K562 (cell line): Measurements from ENCODE around the gene FAM174C. TPM values are rescaled to one million over a fixed set of nuclear protein-coding genes. Genes with fewer than 3 reads are reported as not detected.

Experiments used
- CBFA2T2 ChIP-seq: fragments of 450-650 bp; conservative IDR thresholded peaks from 2 replicates; pipeline ENCODE4 v1.6.1; 2017; ENCODE audit warnings: mild to moderate bottlenecking
- GATA2 ChIP-seq: sonication (generic); formaldehyde crosslinking; IDR thresholded peaks from 2 replicates; pipeline ENCODE4 v1.4.0; 2020; ENCODE audit warnings: mild to moderate bottlenecking, missing genetic modification reagents
- HMBOX1 ChIP-seq: sonication (generic); IDR thresholded peaks from 2 replicates; pipeline ENCODE4 v1.6.1; 2016
- NFRKB ChIP-seq: fragments of 450-650 bp; IDR thresholded peaks from 2 replicates; pipeline ENCODE4 v1.6.1; 2016; ENCODE audit warnings: low read depth
- POLR3A ChIP-seq: IDR thresholded peaks from 2 replicates; pipeline ENCODE4 v1.6.1; 2011; ENCODE audit warnings: borderline replicate concordance, mild to moderate bottlenecking, moderate library complexity; ENCODE audit not compliant: insufficient read length, insufficient read depth; ENCODE audit errors: extremely low read depth
- SRF ChIP-seq, 2 experiments: fragments of 250-450, 450-650 bp in 1 of 2; sonication (Bioruptor Pico) in 1 of 2; sonication (generic) in 1 of 2; formaldehyde crosslinking; IDR thresholded peaks; 2 replicates each; pipeline versions ENCODE4 v1.5.0 to v1.5.1; 2020 to 2022; ENCODE audit warnings: mild to moderate bottlenecking in 1 of 2, missing genetic modification reagents in 1 of 2
- TRIM24 ChIP-seq, 2 experiments: fragments of 450-650 bp; IDR thresholded peaks; 2 replicates each; pipeline ENCODE4 v1.6.1; 2016
- ZBTB17 ChIP-seq: fragments of 450-650 bp; formaldehyde crosslinking; IDR thresholded peaks from 2 replicates; pipeline ENCODE4 v1.4.0; 2020; ENCODE audit warnings: mild to moderate bottlenecking
- ZNF609 ChIP-seq: sonication (generic); formaldehyde crosslinking; IDR thresholded peaks from 2 replicates; pipeline ENCODE4 v1.8.1; 2023; ENCODE audit warnings: missing genetic modification reagents, mild to moderate bottlenecking, borderline replicate concordance
- ZNF696 ChIP-seq: fragments of 250-450 bp; sonication (Bioruptor Pico); conservative IDR thresholded peaks from 2 replicates; pipeline ENCODE4 v1.4.0; 2020; ENCODE audit warnings: mild to moderate bottlenecking, moderate library complexity
- polyA plus RNA-seq, 8 experiments: library from polyadenylated mRNA; depleted of rRNA in 4 of 8; stranded (reverse) in 5 of 8; unstranded in 3 of 8; fragments of >200 nt; fragmentation: Nextera tagmentation in 2 of 8; fragmentation: Illumina TruSeq in 1 of 8; extraction: Ambion mirVana in 2 of 8; extraction: Trizol in 1 of 8; gene quantifications; 2 replicates each; pipeline versions ENCODE4 v1.2.1 to v1.2.3, GENCODE V29; 2011 to 2014; ENCODE audit warnings: inconsistent platforms in 1 of 8, missing spikeins in 1 of 8
- total RNA-seq, 7 experiments: library from RNA; depleted of rRNA in 6 of 7; stranded (reverse); fragments of >200 nt in 6 of 7; fragmentation: Illumina TruSeq in 2 of 7; extraction: Trizol in 2 of 7; gene quantifications; 2 replicates each; pipeline versions ENCODE4 v1.2.1 to v1.2.3, GENCODE V29; 2011 to 2021; ENCODE audit warnings: low replicate concordance in 1 of 7
- TF ChIP-seq, protein P1 (sequence below), 3 experiments: fragments of 200-800 bp in 1 of 3; fragments of 250-450 bp in 1 of 3; fragments of 450-650 bp in 1 of 3; sonication (Bioruptor Pico) in 1 of 3; sonication (Bioruptor generic) in 1 of 3; formaldehyde crosslinking in 1 of 3; IDR thresholded peaks; 2 replicates each; pipeline versions ENCODE4 v1.6.1 to v1.8.0; 2016 to 2022; ENCODE audit warnings: mild to moderate bottlenecking in 2 of 3, missing genetic modification characterization in 2 of 3, missing compliant biosample characterization in 1 of 3, moderate library complexity in 1 of 3

Gene FAM174C
- total and polyA plus RNA-seq, 9 of the 15 experiments (the other 6 are each of a cell fraction or from before 2014, with no cell fraction given), result 0.66 to 89.6 (median 20.3) TPM

DNA sequence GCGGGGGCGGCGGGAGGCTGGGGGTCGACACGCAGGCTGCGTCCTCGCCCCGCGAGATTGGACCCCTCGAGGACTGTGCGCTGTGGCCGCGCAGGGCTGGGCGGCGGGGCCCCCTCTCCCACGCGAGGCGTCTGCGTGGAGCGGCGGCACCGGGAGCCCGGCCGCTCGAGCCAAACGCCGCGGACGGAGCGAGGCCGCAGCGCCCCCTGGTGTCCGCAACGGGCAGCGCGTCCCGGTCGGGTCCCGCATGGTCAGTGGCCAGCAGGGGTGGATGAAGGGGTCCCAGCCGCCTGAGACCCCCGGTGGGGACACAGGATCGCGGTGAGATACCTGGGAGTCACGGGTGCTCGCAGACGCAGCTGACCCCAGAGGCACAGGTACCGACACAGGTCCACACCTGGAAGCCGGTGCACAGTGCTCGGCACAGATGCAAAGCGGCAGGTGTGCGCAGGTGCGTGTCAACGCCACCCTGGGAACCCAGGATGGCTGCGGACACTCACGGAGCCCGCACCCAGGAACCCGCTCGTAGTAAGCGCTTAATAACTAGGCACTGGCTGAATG lies 8.3 kb upstream of the FAM174C start (continued):
- TF ChIP-seq, protein P1, sequence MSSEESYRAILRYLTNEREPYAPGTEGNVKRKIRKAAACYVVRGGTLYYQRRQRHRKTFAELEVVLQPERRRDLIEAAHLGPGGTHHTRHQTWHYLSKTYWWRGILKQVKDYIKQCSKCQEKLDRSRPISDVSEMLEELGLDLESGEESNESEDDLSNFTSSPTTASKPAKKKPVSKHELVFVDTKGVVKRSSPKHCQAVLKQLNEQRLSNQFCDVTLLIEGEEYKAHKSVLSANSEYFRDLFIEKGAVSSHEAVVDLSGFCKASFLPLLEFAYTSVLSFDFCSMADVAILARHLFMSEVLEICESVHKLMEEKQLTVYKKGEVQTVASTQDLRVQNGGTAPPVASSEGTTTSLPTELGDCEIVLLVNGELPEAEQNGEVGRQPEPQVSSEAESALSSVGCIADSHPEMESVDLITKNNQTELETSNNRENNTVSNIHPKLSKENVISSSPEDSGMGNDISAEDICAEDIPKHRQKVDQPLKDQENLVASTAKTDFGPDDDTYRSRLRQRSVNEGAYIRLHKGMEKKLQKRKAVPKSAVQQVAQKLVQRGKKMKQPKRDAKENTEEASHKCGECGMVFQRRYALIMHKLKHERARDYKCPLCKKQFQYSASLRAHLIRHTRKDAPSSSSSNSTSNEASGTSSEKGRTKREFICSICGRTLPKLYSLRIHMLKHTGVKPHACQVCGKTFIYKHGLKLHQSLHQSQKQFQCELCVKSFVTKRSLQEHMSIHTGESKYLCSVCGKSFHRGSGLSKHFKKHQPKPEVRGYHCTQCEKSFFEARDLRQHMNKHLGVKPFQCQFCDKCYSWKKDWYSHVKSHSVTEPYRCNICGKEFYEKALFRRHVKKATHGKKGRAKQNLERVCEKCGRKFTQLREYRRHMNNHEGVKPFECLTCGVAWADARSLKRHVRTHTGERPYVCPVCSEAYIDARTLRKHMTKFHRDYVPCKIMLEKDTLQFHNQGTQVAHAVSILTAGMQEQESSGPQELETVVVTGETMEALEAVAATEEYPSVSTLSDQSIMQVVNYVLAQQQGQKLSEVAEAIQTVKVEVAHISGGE (CRISPR knock-in tag; IDR thresholded peaks at IDR 0.05), result no peak
- TF ChIP-seq HMBOX1, result no peak
- no peak for TF ChIP-seq ZBTB17 (CRISPR knock-in tag)
- TF ChIP-seq GATA2 (CRISPR knock-in tag), result no peak
- TF ChIP-seq ZNF609, result no peak
- no peak for TF ChIP-seq ZNF696 (CRISPR knock-in tag)
- TF ChIP-seq CBFA2T2, result no peak
- TF ChIP-seq NFRKB, result no peak
- TF ChIP-seq SRF (CRISPR knock-in tag; IDR thresholded peaks at IDR 0.05), result no peak
- no peak for TF ChIP-seq TRIM24 (IDR thresholded peaks at IDR 0.05)
- no peak for TF ChIP-seq POLR3A
